ENCODE data around the gene ZGRF1. TPM values are rescaled to one million over a fixed set of nuclear protein-coding genes. Genes with fewer than 3 reads are reported as not detected.

Gene ZGRF1
- total RNA-seq, 1 experiment from 2014 or later, result 6.9 TPM

GRCh38 chr4:112552668-112553067 is 84.0 kb downstream of the ZGRF1 start:
- Mint-ChIP-seq H3K27ac (ENCODE audit: low read depth, unreplicated experiment) (peak overlapping the region; percentile 31), H3K4me3 (ENCODE audit: unreplicated experiment) (no peak overlapping the region), H3K36me3 (ENCODE audit: insufficient read depth, unreplicated experiment) (peaks cover 7% of the 10 kb centered on the region), H3K9me3 (ENCODE audit: unreplicated experiment) (no peaks in the 10 kb centered on the region), H3K27me3 (ENCODE audit: insufficient read depth, unreplicated experiment) (no peaks in the 10 kb centered on the region), H3K4me1 (ENCODE audit: insufficient read depth, unreplicated experiment) (peaks cover 9% of the 10 kb centered on the region)
- POLR2A ChIA-PET, result no interaction called here
- no TSS peak for BruUV-seq (replicated peaks)
- peak; percentile 16 for DNase-seq (ENCODE audit: unreplicated experiment)
- TF ChIP-seq CTCF (IDR thresholded peaks at IDR 0.05; ENCODE audit: unreplicated experiment), result no peak
- intact Hi-C loops (cut with micrococcal nuclease), result no loop called here
- CTCF ChIA-PET, result interaction anchor here (0.7 kb wide), 1 partner anchor 390 kb away, joined by 3 read pairs; no protein-coding TSS in a partner anchor

- CTCF ChIA-PET, result interaction anchor here (1.3 to 1.6 kb wide), 2 partner anchors 17 to 223 kb away, joined by 4 read pairs; no protein-coding TSS in a partner anchor
- BruUV-seq (replicated peaks), result no TSS peak
- peaks cover 9% of the 10 kb centered on the region for H3K4me1 Mint-ChIP-seq (ENCODE audit: insufficient read depth, unreplicated experiment)
- peak; percentile 5 for DNase-seq (ENCODE audit: unreplicated experiment)
- no peak overlapping the region for H3K27ac Mint-ChIP-seq (ENCODE audit: low read depth, unreplicated experiment)
- peaks cover 7% of the 10 kb centered on the region for H3K36me3 Mint-ChIP-seq (ENCODE audit: insufficient read depth, unreplicated experiment)
- intact Hi-C loops (cut with micrococcal nuclease), result no loop called here
- no peak overlapping the region for H3K4me3 Mint-ChIP-seq (ENCODE audit: unreplicated experiment)
- TF ChIP-seq CTCF (IDR thresholded peaks at IDR 0.05; ENCODE audit: unreplicated experiment), result no peak
- H3K27me3 Mint-ChIP-seq (ENCODE audit: insufficient read depth, unreplicated experiment), result no peaks in the 10 kb centered on the region
- POLR2A ChIA-PET, result no interaction called here
- H3K9me3 Mint-ChIP-seq (ENCODE audit: unreplicated experiment), result no peaks in the 10 kb centered on the region
These were observed 86.0 kb downstream of the ZGRF1 start for GRCh38 chr4:112550728-112551127.

GRCh38 chr4:112546476-112546875 is 90.2 kb downstream of the ZGRF1 start:
- DNase-seq (ENCODE audit: unreplicated experiment), result no peak
- BruUV-seq (replicated peaks), result no TSS peak
- no peak overlapping the region for H3K27ac Mint-ChIP-seq (ENCODE audit: low read depth, unreplicated experiment)
- POLR2A ChIA-PET, result interaction anchor here (0.6 kb wide), 1 partner anchor 201 kb away, joined by 3 read pairs; no protein-coding TSS in a partner anchor
- intact Hi-C loops (cut with micrococcal nuclease), result no loop called here
- H3K4me3 Mint-ChIP-seq (ENCODE audit: unreplicated experiment), result no peak overlapping the region
- no peaks in the 10 kb centered on the region for H3K4me1 Mint-ChIP-seq (ENCODE audit: insufficient read depth, unreplicated experiment)
- no peak for TF ChIP-seq CTCF (IDR thresholded peaks at IDR 0.05; ENCODE audit: unreplicated experiment)
- peaks cover 7% of the 10 kb centered on the region for H3K36me3 Mint-ChIP-seq (ENCODE audit: insufficient read depth, unreplicated experiment)
- no peaks in the 10 kb centered on the region for H3K27me3 Mint-ChIP-seq (ENCODE audit: insufficient read depth, unreplicated experiment)
- H3K9me3 Mint-ChIP-seq (ENCODE audit: unreplicated experiment), result no peaks in the 10 kb centered on the region
- CTCF ChIA-PET, result no interaction called here

- H3K9me3 Mint-ChIP-seq (ENCODE audit: unreplicated experiment), result no peaks in the 10 kb centered on the region
- no peak overlapping the region for H3K27ac Mint-ChIP-seq (ENCODE audit: low read depth, unreplicated experiment)
- ChIA-PET CTCF (no interaction called here), POLR2A (no interaction called here)
- H3K27me3 Mint-ChIP-seq (ENCODE audit: insufficient read depth, unreplicated experiment), result no peaks in the 10 kb centered on the region
- DNase-seq (ENCODE audit: unreplicated experiment), result no peak
- H3K4me3 Mint-ChIP-seq (ENCODE audit: unreplicated experiment), result no peak overlapping the region
- peaks cover 7% of the 10 kb centered on the region for H3K36me3 Mint-ChIP-seq (ENCODE audit: insufficient read depth, unreplicated experiment)
- BruUV-seq (replicated peaks), result no TSS peak
- TF ChIP-seq CTCF (IDR thresholded peaks at IDR 0.05; ENCODE audit: unreplicated experiment), result no peak
- intact Hi-C loops (cut with micrococcal nuclease), result no loop called here
- no peaks in the 10 kb centered on the region for H3K4me1 Mint-ChIP-seq (ENCODE audit: insufficient read depth, unreplicated experiment)
These were observed 91.4 kb downstream of the ZGRF1 start for GRCh38 chr4:112545346-112545745.
